ENCODE measurements around the gene OR7E24. TPM values are rescaled to one million over a fixed set of nuclear protein-coding genes. Genes with fewer than 3 reads are reported as not detected.

Gene OR7E24
- total RNA-seq, 1 experiment from 2014 or later: not detected

DNA sequence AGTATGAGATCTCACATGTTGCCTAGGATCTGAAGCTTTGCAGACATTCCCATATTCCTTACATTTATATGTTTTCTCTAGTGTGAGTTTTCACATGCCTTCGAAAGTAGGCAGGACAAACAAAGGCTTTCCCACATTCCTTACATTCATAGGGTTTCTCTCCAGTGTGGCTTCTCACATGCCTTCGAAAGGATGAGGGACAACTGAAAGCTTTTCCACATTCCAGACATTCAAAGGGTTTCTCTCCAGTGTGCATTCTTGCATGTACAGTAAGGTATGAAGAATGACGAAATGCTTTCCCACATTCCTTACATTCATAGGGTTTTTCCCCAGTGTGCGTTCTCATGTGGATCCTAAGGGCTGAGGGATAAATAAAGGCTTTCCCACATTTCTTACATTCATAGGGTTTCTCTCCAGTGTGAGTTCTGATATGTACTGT lies 44.7 kb downstream of the OR7E24 start:
- no peaks in the 10 kb centered on the region for H3K9me2 ChIP-seq (ENCODE audit: insufficient read depth)
- H3K4me1 ChIP-seq (ENCODE audit: control insufficient read depth in 1 of 2, insufficient read depth in 2 of 2, low read length in 2 of 2): no peaks in the 10 kb centered on the region
- intact Hi-C loops (cut with micrococcal nuclease): no loop called here
- no peak overlapping the region for H2AFZ ChIP-seq (ENCODE audit: low read depth, low read length, poor library complexity, severe bottlenecking)
- no peak overlapping the region for H3K4me2 ChIP-seq (ENCODE audit: low read length)
- H3K9me3 ChIP-seq (ENCODE audit: control insufficient read depth in 1 of 2, insufficient read depth in 1 of 2, low read depth in 1 of 2, low read length in 2 of 2): peaks cover 36 to 52% of the 10 kb centered on the region in 2 experiments
- no peaks in the 10 kb centered on the region for H3K79me2 ChIP-seq (ENCODE audit: insufficient read depth, low read length)
- ChIA-PET POLR2A (no interaction called here), CTCF (no interaction called here), RAD21 (ENCODE audit: low non-redundant PET in 1 of 2, low total read pairs in 2 of 2, uncharacterized antibody in 2 of 2, unreplicated experiment in 2 of 2) (no interaction called here)
- no peak for ATAC-seq
- DNase-seq (ENCODE audit: low read depth, low spot score): no peak
- no peak overlapping the region for H3K27ac ChIP-seq (ENCODE audit: low read depth, low read length)
- no peak overlapping the region for H3K4me3 ChIP-seq (replicated peaks in 1 of 2; ENCODE audit: low read depth in 1 of 2, low read length in 2 of 2)
- BruUV-seq (replicated peaks): no TSS peak
- H3K9ac ChIP-seq (ENCODE audit: low read length): no peak overlapping the region
- TF ChIP-seq, protein P1, sequence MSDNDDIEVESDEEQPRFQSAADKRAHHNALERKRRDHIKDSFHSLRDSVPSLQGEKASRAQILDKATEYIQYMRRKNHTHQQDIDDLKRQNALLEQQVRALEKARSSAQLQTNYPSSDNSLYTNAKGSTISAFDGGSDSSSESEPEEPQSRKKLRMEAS (IDR thresholded peaks at IDR 0.05): no peak
- TF ChIP-seq ZNF274 (IDR thresholded peaks at IDR 0.05; ENCODE audit: low read depth, low read length): peak; percentile 90
- H3K36me3 ChIP-seq (ENCODE audit: control insufficient read depth in 1 of 2, insufficient read depth in 2 of 2, low read length in 2 of 2): peaks cover 18 to 30% of the 10 kb centered on the region in 2 experiments
- no peaks in the 10 kb centered on the region for H4K20me1 ChIP-seq (ENCODE audit: insufficient read depth)
- H3K27me3 ChIP-seq (ENCODE audit: insufficient read depth, low read length): no peaks in the 10 kb centered on the region

GRCh38 chr19:9296336-9296735 lies 45.6 kb downstream of the OR7E24 start:
- no peaks in the 10 kb centered on the region for H3K27me3 ChIP-seq (ENCODE audit: insufficient read depth, low read length)
- TF ChIP-seq SIN3A (IDR thresholded peaks at IDR 0.05; ENCODE audit: low read depth): no peak
- TF ChIP-seq CBX3 (IDR thresholded peaks at IDR 0.05; ENCODE audit: low read depth): no peak
- no peak for TF ChIP-seq FOSL1 (IDR thresholded peaks at IDR 0.05; ENCODE audit: low read depth)
- no peak for TF ChIP-seq YY1 (IDR thresholded peaks at IDR 0.05; ENCODE audit: extremely low read depth, insufficient replicate concordance, low read depth, low read length)
- no peak for TF ChIP-seq ATF3 (IDR thresholded peaks at IDR 0.05)
- TF ChIP-seq EGR1 (IDR thresholded peaks at IDR 0.05; ENCODE audit: low read depth): no peak
- no peak for TF ChIP-seq RAD21 (IDR thresholded peaks at IDR 0.05; ENCODE audit: low read depth)
- no peak for TF ChIP-seq EZH2 (IDR thresholded peaks at IDR 0.05)
- no peak for TF ChIP-seq SRF (IDR thresholded peaks at IDR 0.05; ENCODE audit: low read depth)
- TF ChIP-seq POLR2AphosphoS5 (IDR thresholded peaks at IDR 0.05; ENCODE audit: low read depth, low read length): no peak
- TF ChIP-seq ZNF274 (IDR thresholded peaks at IDR 0.05; ENCODE audit: low read depth, low read length): no peak
- no peak overlapping the region for H3K4me2 ChIP-seq (ENCODE audit: low read length)
- no peak overlapping the region for H2AFZ ChIP-seq (ENCODE audit: low read depth, low read length, poor library complexity, severe bottlenecking)
- H3K9me3 ChIP-seq (ENCODE audit: control insufficient read depth in 1 of 2, insufficient read depth in 1 of 2, low read depth in 1 of 2, low read length in 2 of 2): peaks cover 32 to 50% of the 10 kb centered on the region in 2 experiments; a peak in 3 of 4 replicates
- intact Hi-C loops (cut with micrococcal nuclease): no loop called here
- POLR2A ChIA-PET: no interaction called here
- ATAC-seq (no peak), DNase-seq (ENCODE audit: low read depth, low spot score) (no peak)
- BruUV-seq (replicated peaks): no TSS peak
- no peak overlapping the region for H3K9ac ChIP-seq (ENCODE audit: low read length)
- H3K9me2 ChIP-seq (ENCODE audit: insufficient read depth): no peaks in the 10 kb centered on the region
- no peaks in the 10 kb centered on the region for H3K79me2 ChIP-seq (ENCODE audit: insufficient read depth, low read length)
- no peak overlapping the region for H3K4me3 ChIP-seq (replicated peaks in 1 of 2; ENCODE audit: low read depth in 1 of 2, low read length in 2 of 2)
- H4K20me1 ChIP-seq (ENCODE audit: insufficient read depth): no peaks in the 10 kb centered on the region
- no peak overlapping the region for H3K27ac ChIP-seq (ENCODE audit: low read depth, low read length)
- CTCF ChIA-PET: no interaction called here
- RAD21 ChIA-PET (ENCODE audit: low non-redundant PET in 1 of 2, low total read pairs in 2 of 2, uncharacterized antibody in 2 of 2, unreplicated experiment in 2 of 2): no interaction called here
- H3K36me3 ChIP-seq (ENCODE audit: control insufficient read depth in 1 of 2, insufficient read depth in 2 of 2, low read length in 2 of 2): peaks cover 26 to 39% of the 10 kb centered on the region in 2 experiments
- H3K4me1 ChIP-seq (ENCODE audit: control insufficient read depth in 1 of 2, insufficient read depth in 2 of 2, low read length in 2 of 2): no peaks in the 10 kb centered on the region

Other genes with a start within 250 kb of the OR7E24 start
- 0.12 TPM for gene MUC16, start 240.5 kb upstream of the OR7E24 start, total RNA-seq (2021; ENCODE audit: unreplicated experiment)
- not detected for gene OR1M1, start 163.9 kb upstream of the OR7E24 start, total RNA-seq (2021; ENCODE audit: unreplicated experiment)
- not detected for gene OR7G2, start 143.5 kb upstream of the OR7E24 start, total RNA-seq (2021; ENCODE audit: unreplicated experiment)
- gene OR7G1, start 135.2 kb upstream of the OR7E24 start, total RNA-seq (2021; ENCODE audit: unreplicated experiment): not detected
- not detected for gene OR7G3, start 124.0 kb upstream of the OR7E24 start, total RNA-seq (2021; ENCODE audit: unreplicated experiment)
- 39.8 TPM for gene ZNF317, start 110.5 kb upstream of the OR7E24 start, total RNA-seq (2021; ENCODE audit: unreplicated experiment)
- 0.07 TPM for gene OR7D2, start 72.0 kb upstream of the OR7E24 start, total RNA-seq (2021; ENCODE audit: unreplicated experiment)
- not detected for gene OR7D4, start 31.3 kb upstream of the OR7E24 start, total RNA-seq (2021; ENCODE audit: unreplicated experiment)
- 7.8 TPM for gene ZNF699, start 58.9 kb downstream of the OR7E24 start, total RNA-seq (2021; ENCODE audit: unreplicated experiment)
- gene ZNF559, start 73.2 kb downstream of the OR7E24 start, total RNA-seq (2021; ENCODE audit: unreplicated experiment): 10.9 TPM
- 1.2 TPM for gene ZNF177, start 112.1 kb downstream of the OR7E24 start, total RNA-seq (2021; ENCODE audit: unreplicated experiment)
- 9.4 TPM for gene ZNF266, start 184.6 kb downstream of the OR7E24 start, total RNA-seq (2021; ENCODE audit: unreplicated experiment)
- not detected for gene ZNF560, start 247.7 kb downstream of the OR7E24 start, total RNA-seq (2021; ENCODE audit: unreplicated experiment)